Mucosa of rectum (tissue), 2 donors: ENCODE measurements around the gene CNOT2.

Source experiments
- H3K27ac ChIP-seq, 2 donors: one replicate each; pipeline ENCODE4 v1.7.0; 2013; ENCODE audit warnings: inconsistent platforms in 2 of 2, low read depth in 2 of 2, low read length in 2 of 2
- H3K27me3 ChIP-seq, 2 donors: one replicate each; pipeline ENCODE4 v1.7.0; 2013; ENCODE audit warnings: low read length in 2 of 2; ENCODE audit not compliant: control insufficient read depth in 2 of 2, insufficient read depth in 2 of 2
- H3K36me3 ChIP-seq, 2 donors: one replicate each; pipeline ENCODE4 v1.7.0; 2013; ENCODE audit warnings: low read length in 2 of 2; ENCODE audit not compliant: control insufficient read depth in 2 of 2, insufficient read depth in 2 of 2
- H3K4me1 ChIP-seq, 2 donors: one replicate each; pipeline ENCODE4 v1.7.0; 2013; ENCODE audit warnings: low read length in 2 of 2, mild to moderate bottlenecking in 1 of 2; ENCODE audit not compliant: control insufficient read depth in 2 of 2, insufficient read depth in 2 of 2
- H3K4me3 ChIP-seq, 2 donors: one replicate each; pipeline ENCODE4 v1.7.0; 2013; ENCODE audit warnings: low read length in 2 of 2
- H3K9ac ChIP-seq, 2 donors: one replicate each; pipeline ENCODE4 v1.7.0; 2013; ENCODE audit warnings: low read length in 2 of 2, low read depth in 1 of 2, mild to moderate bottlenecking in 1 of 2
- H3K9me3 ChIP-seq, 2 donors: one replicate each; pipeline ENCODE4 v1.7.0; 2013; ENCODE audit warnings: low read length in 2 of 2; ENCODE audit not compliant: control insufficient read depth in 2 of 2
- donor health status: healthy.
- donor health status: Normal muscosa, but diverticular disease.

The CNOT2 gene

GRCh38 chr12:70402597-70402996 lies 159.4 kb downstream of the CNOT2 start:
- Histone ChIP-seq H3K9ac (no peak overlapping the region), H3K36me3 (no peaks in the 10 kb centered on the region), H3K9me3 (no peaks in the 10 kb centered on the region), H3K4me1 (no peaks in the 10 kb centered on the region), H3K4me3 (no peak overlapping the region), H3K27me3 (no peaks in the 10 kb centered on the region), H3K27ac (no peak overlapping the region)

- Histone ChIP-seq H3K4me1 (no peaks in the 10 kb centered on the region), H3K9ac (no peak overlapping the region), H3K9me3 (no peaks in the 10 kb centered on the region), H3K27ac (no peak overlapping the region), H3K36me3 (no peaks in the 10 kb centered on the region), H3K4me3 (no peak overlapping the region), H3K27me3 (no peaks in the 10 kb centered on the region)
Observed at GRCh38 chr12:70403826-70404225, 160.6 kb downstream of the CNOT2 start.
